Epithelial cell of esophagus (primary cell): ENCODE measurements around the gene RAB3D.

Experiments used
- DNase-seq: peaks from one replicate; pipeline ENCODE4 v3.0.0; 2010; ENCODE audit warnings: low read depth
- H3K4me3 ChIP-seq: 2 replicates; pipeline ENCODE4 v1.5.1; 2011; ENCODE audit warnings: mild to moderate bottlenecking, low read length, control low read depth
- TF ChIP-seq, protein P1 (sequence below): IDR thresholded peaks from 2 replicates; pipeline ENCODE4 v1.5.1; 2011; ENCODE audit warnings: low read depth, mild to moderate bottlenecking, low read length, control low read depth, inconsistent platforms; ENCODE audit not compliant: insufficient read depth; ENCODE audit errors: missing control alignments

Gene RAB3D

DNA sequence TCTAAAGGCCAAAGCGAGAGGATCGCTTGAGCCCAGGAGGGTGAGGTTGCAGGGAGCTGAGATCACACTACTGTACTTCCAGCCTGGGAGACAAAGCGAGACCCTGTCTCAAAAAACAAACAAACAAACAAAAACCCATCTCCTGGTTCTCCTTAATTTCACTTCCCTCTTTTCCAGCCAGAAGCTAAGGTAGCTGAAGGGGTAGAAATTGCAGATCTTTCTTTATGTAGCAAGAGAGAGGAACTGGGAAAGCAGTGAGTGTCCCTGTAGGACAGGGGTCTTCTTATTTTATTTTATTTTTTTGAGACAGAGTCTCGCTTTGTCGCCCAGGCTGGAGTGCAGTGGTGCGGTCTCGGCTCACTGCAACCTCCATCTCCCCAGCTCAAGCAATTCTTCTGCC lies 48.0 kb downstream of the RAB3D start:
- no peak overlapping the region for H3K4me3 ChIP-seq
- DNase-seq, result no peak
- TF ChIP-seq, protein P1, sequence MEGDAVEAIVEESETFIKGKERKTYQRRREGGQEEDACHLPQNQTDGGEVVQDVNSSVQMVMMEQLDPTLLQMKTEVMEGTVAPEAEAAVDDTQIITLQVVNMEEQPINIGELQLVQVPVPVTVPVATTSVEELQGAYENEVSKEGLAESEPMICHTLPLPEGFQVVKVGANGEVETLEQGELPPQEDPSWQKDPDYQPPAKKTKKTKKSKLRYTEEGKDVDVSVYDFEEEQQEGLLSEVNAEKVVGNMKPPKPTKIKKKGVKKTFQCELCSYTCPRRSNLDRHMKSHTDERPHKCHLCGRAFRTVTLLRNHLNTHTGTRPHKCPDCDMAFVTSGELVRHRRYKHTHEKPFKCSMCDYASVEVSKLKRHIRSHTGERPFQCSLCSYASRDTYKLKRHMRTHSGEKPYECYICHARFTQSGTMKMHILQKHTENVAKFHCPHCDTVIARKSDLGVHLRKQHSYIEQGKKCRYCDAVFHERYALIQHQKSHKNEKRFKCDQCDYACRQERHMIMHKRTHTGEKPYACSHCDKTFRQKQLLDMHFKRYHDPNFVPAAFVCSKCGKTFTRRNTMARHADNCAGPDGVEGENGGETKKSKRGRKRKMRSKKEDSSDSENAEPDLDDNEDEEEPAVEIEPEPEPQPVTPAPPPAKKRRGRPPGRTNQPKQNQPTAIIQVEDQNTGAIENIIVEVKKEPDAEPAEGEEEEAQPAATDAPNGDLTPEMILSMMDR, result no peak

DNA sequence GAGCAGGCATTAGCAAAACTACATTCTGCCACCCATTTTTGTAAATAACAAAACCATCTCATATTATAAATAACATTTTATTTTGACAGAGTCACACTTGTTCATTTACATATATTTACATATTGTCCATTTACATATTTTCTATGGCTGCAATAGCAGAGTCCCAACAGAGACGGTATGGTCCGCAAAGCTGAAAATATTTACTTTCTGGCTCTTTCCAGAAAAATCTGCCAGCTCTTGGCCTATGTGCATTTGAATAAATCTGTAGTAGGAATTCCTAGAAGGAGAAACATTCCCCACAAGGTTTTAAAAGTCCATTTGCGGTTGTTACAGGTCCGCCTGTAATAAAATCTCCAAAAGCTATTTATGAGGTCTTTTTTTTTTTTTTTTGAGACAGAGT lies 49.2 kb downstream of the RAB3D start:
- H3K4me3 ChIP-seq, result no peak overlapping the region
- no peak for DNase-seq
- TF ChIP-seq, protein P1, result no peak

DNA sequence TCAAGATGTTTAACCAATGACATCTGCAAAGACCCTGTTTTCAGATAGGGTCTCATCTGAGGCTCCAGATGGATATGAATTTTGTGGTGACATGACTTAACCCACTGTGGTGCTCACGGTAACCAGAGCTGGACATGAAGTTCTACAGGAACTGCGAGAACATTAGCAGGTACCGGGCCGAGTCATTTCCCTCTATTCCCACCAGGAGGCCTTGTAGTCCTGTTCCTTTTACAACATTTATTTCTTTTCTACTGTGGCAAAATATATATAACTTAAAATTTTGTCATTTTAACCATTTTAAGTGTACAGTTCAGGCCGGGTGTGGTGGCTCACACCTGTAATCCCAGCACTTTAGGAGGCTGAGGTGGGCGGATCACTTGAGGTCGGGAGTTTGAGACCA lies 51.1 kb downstream of the RAB3D start:
- H3K4me3 ChIP-seq, result no peak overlapping the region
- TF ChIP-seq, protein P1, result peak; percentile 65
- peak; percentile 48 for DNase-seq

DNA sequence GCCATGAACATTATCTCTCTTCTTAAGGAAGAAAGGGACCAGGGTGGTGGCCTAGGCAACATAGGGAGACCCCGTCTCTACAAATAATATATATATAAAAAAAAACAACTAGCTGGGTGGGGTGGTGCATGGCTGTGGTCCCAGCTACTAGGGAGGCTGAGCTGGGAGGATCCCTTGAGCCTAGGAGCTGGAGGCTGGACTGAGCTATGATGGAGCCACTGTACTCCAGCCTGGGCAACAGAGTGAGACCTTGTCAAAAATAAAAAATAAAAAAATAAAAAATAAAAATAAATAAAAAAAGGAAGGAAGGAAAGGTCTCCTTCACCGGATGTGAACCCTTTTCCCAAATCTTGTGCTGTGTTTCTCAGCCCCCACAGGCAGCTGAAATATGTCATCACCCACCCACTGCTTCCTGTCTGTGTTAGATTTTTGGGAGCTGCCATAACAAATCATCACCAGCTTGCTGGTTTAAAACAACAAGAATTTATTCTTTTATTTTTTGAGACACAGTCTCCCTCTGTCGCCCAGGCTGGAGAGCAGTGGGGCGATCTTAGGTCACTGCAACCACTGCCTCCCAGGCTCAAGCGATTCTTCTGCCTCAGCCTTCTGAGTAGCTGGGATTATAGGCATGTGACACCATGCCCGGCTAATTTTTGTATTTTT lies 53.0 kb downstream of the RAB3D start:
- DNase-seq, result no peak
- no peak overlapping the region for H3K4me3 ChIP-seq
- TF ChIP-seq, protein P1, result no peak

DNA sequence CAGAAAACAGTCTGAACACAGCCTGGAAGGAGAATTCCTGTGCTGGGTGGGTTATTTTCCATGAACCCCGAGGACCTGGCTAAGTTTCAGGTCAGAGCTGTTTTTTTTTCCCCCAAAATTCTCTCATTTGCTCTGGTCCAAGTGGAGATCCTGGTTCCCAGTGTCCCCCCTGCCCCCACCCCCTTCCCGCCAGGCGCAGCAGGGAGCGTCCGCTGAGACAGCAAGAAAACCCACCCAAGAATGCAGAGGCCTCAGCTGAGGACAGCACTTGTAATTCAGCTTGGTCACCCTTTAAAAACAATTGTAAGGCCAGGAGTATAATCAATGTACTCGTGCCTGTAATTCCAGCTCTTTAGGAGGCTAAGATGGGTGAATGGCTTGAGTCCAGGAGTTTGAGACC lies 54.9 kb downstream of the RAB3D start:
- DNase-seq, result no peak
- H3K4me3 ChIP-seq, result no peak overlapping the region
- TF ChIP-seq, protein P1, result no peak

DNA sequence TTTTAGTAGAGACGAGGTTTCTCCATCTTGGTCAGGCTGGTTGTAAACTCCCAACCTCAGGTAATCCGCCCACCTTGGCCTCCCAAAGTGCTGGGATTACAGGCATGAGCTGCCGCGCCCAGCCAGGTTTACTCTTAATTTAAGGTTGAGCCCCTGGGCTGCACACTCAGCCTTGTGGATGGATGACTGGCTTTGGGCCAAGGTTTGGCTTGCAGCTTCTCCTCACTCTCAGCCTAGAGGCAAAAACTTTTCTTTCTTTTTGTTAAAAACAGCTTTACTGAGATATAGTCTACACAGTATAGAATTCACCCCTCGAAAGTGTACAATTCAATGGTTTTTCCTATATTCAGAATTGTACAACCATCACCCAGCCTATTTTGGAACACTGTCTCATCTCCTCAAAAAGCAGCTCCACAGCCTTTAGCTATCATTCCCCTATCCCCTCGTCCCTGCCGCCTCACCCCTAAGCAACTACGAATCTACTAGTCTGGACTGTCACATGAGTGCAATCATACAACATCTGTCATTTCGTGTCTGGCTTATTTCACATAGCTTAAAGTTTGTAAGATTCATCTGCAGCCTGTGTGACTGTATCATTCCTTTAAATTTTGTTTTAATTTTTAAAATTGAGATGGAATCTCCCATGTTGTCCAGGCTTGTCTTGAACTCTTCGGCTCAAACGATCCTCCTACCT lies 58.0 kb downstream of the RAB3D start:
- no peak overlapping the region for H3K4me3 ChIP-seq
- TF ChIP-seq, protein P1, result no peak
- DNase-seq, result peak; percentile 68
